Measurements from ENCODE around the gene MTA2. TPM values are rescaled to one million over a fixed set of nuclear protein-coding genes. Genes with fewer than 3 reads are reported as not detected.

Gene MTA2
- total RNA-seq, 1 experiment from 2014 or later, result 120 TPM

DNA sequence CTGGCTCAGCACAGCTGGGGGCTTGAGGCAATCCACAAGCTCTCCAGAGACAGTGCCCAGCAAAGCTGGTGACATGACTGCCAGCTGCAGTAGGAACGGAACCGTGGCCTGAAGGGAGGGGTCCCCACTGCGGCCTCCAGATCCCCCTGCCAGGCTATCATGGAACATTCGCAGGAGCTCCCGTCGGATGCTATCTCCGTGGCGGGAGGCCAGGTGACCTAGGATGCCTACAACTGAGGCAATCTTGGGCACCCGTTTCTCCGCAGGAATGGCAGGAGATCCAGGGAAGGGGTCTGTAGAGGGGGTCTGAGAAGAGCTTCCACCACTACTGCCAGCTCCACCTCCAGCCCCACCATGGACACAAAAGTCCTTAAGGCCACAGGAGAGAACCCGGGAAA, 47.3 kb upstream of the MTA2 start:
- no peak overlapping the region for H3K4me3 ChIP-seq
- H3K27ac ChIP-seq, result no peak overlapping the region
- peaks cover 53% of the 10 kb centered on the region for H3K79me2 ChIP-seq (ENCODE audit: low read depth)
- H4K20me1 ChIP-seq (ENCODE audit: insufficient read depth), result peaks cover under 1% of the 10 kb centered on the region; the same call in 1 of the 2 replicates
- POLR2A ChIA-PET (ENCODE audit: unreplicated experiment), result interaction anchor here (0.6 kb wide), 1 partner anchor 26 kb away, joined by 3 read pairs; no protein-coding TSS in a partner anchor
- TF ChIP-seq, protein P1, sequence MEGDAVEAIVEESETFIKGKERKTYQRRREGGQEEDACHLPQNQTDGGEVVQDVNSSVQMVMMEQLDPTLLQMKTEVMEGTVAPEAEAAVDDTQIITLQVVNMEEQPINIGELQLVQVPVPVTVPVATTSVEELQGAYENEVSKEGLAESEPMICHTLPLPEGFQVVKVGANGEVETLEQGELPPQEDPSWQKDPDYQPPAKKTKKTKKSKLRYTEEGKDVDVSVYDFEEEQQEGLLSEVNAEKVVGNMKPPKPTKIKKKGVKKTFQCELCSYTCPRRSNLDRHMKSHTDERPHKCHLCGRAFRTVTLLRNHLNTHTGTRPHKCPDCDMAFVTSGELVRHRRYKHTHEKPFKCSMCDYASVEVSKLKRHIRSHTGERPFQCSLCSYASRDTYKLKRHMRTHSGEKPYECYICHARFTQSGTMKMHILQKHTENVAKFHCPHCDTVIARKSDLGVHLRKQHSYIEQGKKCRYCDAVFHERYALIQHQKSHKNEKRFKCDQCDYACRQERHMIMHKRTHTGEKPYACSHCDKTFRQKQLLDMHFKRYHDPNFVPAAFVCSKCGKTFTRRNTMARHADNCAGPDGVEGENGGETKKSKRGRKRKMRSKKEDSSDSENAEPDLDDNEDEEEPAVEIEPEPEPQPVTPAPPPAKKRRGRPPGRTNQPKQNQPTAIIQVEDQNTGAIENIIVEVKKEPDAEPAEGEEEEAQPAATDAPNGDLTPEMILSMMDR (conservative IDR thresholded peaks at IDR 0.05), result no peak
- no peak for DNase-seq
- H3K9me2 ChIP-seq (ENCODE audit: insufficient read depth), result no peaks in the 10 kb centered on the region
- BruUV-seq (replicated peaks), result no TSS peak
- no peaks in the 10 kb centered on the region for H3K27me3 ChIP-seq (ENCODE audit: insufficient read depth, low read depth)
- intact Hi-C loops (cut with micrococcal nuclease; ENCODE audit: unreplicated experiment), result loop anchor here (5.0 kb wide), 1 partner anchor 37 kb away; the partner anchor contains the start of genes EML3 and ROM1
- H3K36me3 ChIP-seq (ENCODE audit: low read depth), result peaks cover 6% of the 10 kb centered on the region; the same call in 1 of the 2 replicates
- peaks cover 23% of the 10 kb centered on the region for H3F3A ChIP-seq (ENCODE audit: insufficient read depth, low read depth)
- no peak overlapping the region for H2AFZ ChIP-seq
- no peak overlapping the region for H3K4me2 ChIP-seq
- CTCF ChIA-PET, result no interaction called here
- H3K4me1 ChIP-seq (replicated peaks; ENCODE audit: insufficient read depth), result peaks cover 30% of the 10 kb centered on the region
- H3K9me3 ChIP-seq (ENCODE audit: insufficient read depth, low read depth), result no peaks in the 10 kb centered on the region

DNA sequence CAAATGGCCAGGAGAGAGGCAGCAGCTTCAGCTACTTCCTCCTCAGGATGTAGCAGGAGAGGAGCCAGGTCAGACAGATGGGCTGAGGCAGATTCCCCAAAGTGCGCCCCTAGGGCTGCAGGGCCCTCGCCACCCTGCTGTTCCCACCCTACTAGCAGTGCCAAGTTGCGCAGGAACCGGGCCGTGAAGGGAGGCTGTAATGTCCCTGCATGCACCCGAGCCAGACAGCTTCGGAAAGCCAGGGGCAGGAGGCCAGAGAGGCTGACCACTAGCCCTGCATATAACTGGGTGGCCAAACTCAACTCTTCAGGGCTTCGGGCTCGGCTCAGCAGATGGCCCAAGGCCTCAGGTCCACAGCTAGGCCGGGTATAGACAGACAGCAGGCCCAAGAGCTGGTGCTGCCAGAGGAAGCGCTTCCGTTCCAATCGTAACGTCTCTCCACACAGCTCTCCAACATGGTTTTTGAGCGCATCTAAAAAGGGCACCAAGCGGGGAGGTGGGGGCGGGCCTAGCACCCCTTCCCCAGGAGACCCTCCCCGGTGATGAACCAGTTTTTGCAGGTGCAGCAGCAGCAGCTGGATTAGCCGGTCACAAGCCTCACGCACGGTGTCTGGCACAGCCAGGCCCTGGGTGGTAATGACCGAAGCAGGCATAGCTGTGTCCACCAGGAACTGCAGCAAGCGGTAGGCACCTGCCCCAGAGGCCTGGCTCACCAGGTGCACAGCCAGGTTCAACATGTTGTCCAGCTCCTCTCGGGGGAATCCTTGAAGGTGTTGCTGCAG, 46.7 kb upstream of the MTA2 start:
- H2AFZ ChIP-seq, result no peak overlapping the region
- H3K4me3 ChIP-seq, result no peak overlapping the region
- H3K9me2 ChIP-seq (ENCODE audit: insufficient read depth), result no peaks in the 10 kb centered on the region
- intact Hi-C loops (cut with micrococcal nuclease; ENCODE audit: unreplicated experiment), result loop anchor here (5.0 kb wide), 1 partner anchor 36 kb away; the partner anchor contains the start of genes EML3 and ROM1
- TF ChIP-seq, protein P1 (conservative IDR thresholded peaks at IDR 0.05), result no peak
- no peak for TF ChIP-seq EZH2 (IDR thresholded peaks at IDR 0.05; ENCODE audit: low read depth)
- no peak overlapping the region for H3K4me2 ChIP-seq
- H3K36me3 ChIP-seq (ENCODE audit: low read depth), result peaks cover 12% of the 10 kb centered on the region
- H3K27ac ChIP-seq, result no peak overlapping the region
- DNase-seq, result no peak
- H4K20me1 ChIP-seq (ENCODE audit: insufficient read depth), result peaks cover 5% of the 10 kb centered on the region; the same call in 1 of the 2 replicates
- CTCF ChIA-PET, result no interaction called here
- BruUV-seq (replicated peaks), result no TSS peak
- POLR2A ChIA-PET (ENCODE audit: unreplicated experiment), result no interaction called here
- no peaks in the 10 kb centered on the region for H3K9me3 ChIP-seq (ENCODE audit: insufficient read depth, low read depth)
- H3K27me3 ChIP-seq (ENCODE audit: insufficient read depth, low read depth), result no peaks in the 10 kb centered on the region
- peaks cover 22% of the 10 kb centered on the region for H3F3A ChIP-seq (ENCODE audit: insufficient read depth, low read depth)
- peaks cover 59% of the 10 kb centered on the region for H3K79me2 ChIP-seq (ENCODE audit: low read depth)
- H3K4me1 ChIP-seq (replicated peaks; ENCODE audit: insufficient read depth), result peaks cover 27% of the 10 kb centered on the region

DNA sequence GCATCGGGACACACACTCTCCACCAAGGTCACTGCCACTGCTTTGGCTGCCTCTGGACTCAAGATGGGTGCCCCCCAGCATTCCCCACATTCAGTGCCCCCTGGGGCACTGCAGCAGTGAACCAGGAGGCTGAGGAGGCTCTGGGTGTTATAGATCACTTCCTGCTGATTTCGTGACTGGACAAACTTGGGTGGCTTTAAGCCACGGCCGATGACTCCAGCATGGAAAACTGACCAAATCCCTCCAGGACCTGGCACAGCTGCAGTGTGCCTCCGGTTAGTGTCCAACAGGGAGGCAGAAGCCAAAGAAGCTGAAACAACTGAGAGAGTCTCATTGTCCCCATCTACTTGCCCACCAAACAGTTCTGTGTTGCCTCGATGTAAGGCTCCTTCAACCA, 45.9 kb upstream of the MTA2 start:
- TF ChIP-seq, protein P1 (conservative IDR thresholded peaks at IDR 0.05), result no peak
- no peak for TF ChIP-seq EZH2 (IDR thresholded peaks at IDR 0.05; ENCODE audit: low read depth)
- no peak for DNase-seq
- BruUV-seq (replicated peaks), result no TSS peak
- ChIA-PET CTCF (no interaction called here), POLR2A (ENCODE audit: unreplicated experiment) (no interaction called here)
- Histone ChIP-seq H3K27ac (no peak overlapping the region), H3F3A (ENCODE audit: insufficient read depth, low read depth) (peaks cover 26% of the 10 kb centered on the region), H3K9me2 (ENCODE audit: insufficient read depth) (no peaks in the 10 kb centered on the region), H3K27me3 (ENCODE audit: insufficient read depth, low read depth) (no peaks in the 10 kb centered on the region), H3K4me1 (replicated peaks; ENCODE audit: insufficient read depth) (peaks cover 27% of the 10 kb centered on the region), H3K79me2 (ENCODE audit: low read depth) (peaks cover 61% of the 10 kb centered on the region), H2AFZ (no peak overlapping the region), H4K20me1 (ENCODE audit: insufficient read depth) (peaks cover 5% of the 10 kb centered on the region; the same call in 1 of the 2 replicates), H3K4me2 (no peak overlapping the region), H3K9me3 (ENCODE audit: insufficient read depth, low read depth) (no peaks in the 10 kb centered on the region), H3K36me3 (ENCODE audit: low read depth) (peaks cover 20% of the 10 kb centered on the region), H3K4me3 (no peak overlapping the region)
- intact Hi-C loops (cut with micrococcal nuclease; ENCODE audit: unreplicated experiment), result loop anchor here (5.0 kb wide), 1 partner anchor 35 kb away; the partner anchor contains the start of genes EML3 and ROM1
